A549 (cell line): ENCODE measurements around the gene DNMT1.

ENCODE experiments used
- RAD21 ChIP-seq, 2 experiments: fragments of >200 bp in 1 of 2; sonication (Bioruptor Twin) in 1 of 2; formaldehyde crosslinking in 1 of 2; IDR thresholded peaks in 1 of 2; conservative IDR thresholded peaks in 1 of 2; 2 replicates in 1 of 2; 3 replicates in 1 of 2; pipeline ENCODE4 v1.6.1; 2012 to 2018; ENCODE audit warnings: inconsistent platforms in 1 of 2
- TF ChIP-seq, protein P1 (sequence below): fragments of >200 bp; sonication (Bioruptor Twin); formaldehyde crosslinking; IDR thresholded peaks from 3 replicates; pipeline ENCODE4 v1.5.1; 2016
- TF ChIP-seq, protein P2 (sequence below): fragments of 200-600 bp; sonication (generic); IDR thresholded peaks from 2 replicates; pipeline ENCODE4 v1.6.1; 2016; ENCODE audit warnings: antibody characterized with exemption, mild to moderate bottlenecking, moderate library complexity

GRCh38 chr19:10106100-10106936, 88.4 kb downstream of the DNMT1 start, which contains the start of gene PPAN:
- TF ChIP-seq, protein P1, sequence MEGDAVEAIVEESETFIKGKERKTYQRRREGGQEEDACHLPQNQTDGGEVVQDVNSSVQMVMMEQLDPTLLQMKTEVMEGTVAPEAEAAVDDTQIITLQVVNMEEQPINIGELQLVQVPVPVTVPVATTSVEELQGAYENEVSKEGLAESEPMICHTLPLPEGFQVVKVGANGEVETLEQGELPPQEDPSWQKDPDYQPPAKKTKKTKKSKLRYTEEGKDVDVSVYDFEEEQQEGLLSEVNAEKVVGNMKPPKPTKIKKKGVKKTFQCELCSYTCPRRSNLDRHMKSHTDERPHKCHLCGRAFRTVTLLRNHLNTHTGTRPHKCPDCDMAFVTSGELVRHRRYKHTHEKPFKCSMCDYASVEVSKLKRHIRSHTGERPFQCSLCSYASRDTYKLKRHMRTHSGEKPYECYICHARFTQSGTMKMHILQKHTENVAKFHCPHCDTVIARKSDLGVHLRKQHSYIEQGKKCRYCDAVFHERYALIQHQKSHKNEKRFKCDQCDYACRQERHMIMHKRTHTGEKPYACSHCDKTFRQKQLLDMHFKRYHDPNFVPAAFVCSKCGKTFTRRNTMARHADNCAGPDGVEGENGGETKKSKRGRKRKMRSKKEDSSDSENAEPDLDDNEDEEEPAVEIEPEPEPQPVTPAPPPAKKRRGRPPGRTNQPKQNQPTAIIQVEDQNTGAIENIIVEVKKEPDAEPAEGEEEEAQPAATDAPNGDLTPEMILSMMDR: no peak
- TF ChIP-seq, protein P2, sequence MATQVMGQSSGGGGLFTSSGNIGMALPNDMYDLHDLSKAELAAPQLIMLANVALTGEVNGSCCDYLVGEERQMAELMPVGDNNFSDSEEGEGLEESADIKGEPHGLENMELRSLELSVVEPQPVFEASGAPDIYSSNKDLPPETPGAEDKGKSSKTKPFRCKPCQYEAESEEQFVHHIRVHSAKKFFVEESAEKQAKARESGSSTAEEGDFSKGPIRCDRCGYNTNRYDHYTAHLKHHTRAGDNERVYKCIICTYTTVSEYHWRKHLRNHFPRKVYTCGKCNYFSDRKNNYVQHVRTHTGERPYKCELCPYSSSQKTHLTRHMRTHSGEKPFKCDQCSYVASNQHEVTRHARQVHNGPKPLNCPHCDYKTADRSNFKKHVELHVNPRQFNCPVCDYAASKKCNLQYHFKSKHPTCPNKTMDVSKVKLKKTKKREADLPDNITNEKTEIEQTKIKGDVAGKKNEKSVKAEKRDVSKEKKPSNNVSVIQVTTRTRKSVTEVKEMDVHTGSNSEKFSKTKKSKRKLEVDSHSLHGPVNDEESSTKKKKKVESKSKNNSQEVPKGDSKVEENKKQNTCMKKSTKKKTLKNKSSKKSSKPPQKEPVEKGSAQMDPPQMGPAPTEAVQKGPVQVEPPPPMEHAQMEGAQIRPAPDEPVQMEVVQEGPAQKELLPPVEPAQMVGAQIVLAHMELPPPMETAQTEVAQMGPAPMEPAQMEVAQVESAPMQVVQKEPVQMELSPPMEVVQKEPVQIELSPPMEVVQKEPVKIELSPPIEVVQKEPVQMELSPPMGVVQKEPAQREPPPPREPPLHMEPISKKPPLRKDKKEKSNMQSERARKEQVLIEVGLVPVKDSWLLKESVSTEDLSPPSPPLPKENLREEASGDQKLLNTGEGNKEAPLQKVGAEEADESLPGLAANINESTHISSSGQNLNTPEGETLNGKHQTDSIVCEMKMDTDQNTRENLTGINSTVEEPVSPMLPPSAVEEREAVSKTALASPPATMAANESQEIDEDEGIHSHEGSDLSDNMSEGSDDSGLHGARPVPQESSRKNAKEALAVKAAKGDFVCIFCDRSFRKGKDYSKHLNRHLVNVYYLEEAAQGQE: no peak; the same call in 1 of the 2 replicates
- TF ChIP-seq RAD21 (conservative IDR thresholded peaks at IDR 0.05 in 1 of 2, IDR thresholded peaks at IDR 0.05 in 1 of 2): no peak
